Sigmoid colon (tissue), 4 donors: ENCODE measurements around the gene RAB7B.

Source experiments
- EP300 ChIP-seq, 4 donors: sonication (generic); formaldehyde crosslinking; IDR thresholded peaks; one replicate each; pipeline ENCODE4 v1.6.1; 2017; ENCODE audit warnings: antibody characterized with exemption in 4 of 4
- POLR2AphosphoS5 ChIP-seq, 4 donors: sonication (generic); formaldehyde crosslinking; IDR thresholded peaks; one replicate each; pipeline ENCODE4 v1.6.1; 2017; ENCODE audit warnings: antibody characterized with exemption in 4 of 4

DNA sequence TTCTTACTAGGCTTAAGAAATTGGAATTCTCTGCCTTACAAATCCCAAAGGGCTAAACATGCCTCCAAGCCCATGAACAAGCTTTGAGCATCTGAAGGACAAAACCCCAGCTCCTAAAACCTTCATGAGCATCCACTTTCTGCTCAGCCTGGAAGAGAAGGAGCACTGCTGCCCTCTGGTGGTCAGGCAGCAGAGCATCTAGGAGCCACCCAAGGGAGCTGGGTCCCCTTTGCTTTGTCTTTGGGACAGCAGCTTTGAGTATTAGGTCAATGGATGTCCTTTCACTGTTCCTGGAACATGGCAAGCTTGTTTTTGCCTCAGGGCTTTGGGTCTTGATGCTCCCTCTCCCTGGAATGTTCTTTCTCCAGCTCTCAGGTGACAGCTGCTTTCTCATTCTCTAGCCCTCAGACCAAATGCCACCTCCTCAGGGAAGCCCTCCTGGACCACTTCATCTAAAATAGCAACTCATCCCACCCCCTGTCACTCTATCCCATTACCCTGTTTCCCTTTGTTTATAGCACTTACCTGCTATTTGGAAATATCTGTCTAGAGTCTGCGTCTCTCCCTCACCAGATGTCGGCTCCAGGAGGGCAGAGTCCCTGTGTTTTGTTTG is 25.7 kb downstream of the RAB7B start:
- TF ChIP-seq POLR2AphosphoS5 (IDR thresholded peaks at IDR 0.05) (no peak), EP300 (IDR thresholded peaks at IDR 0.05) (no peak)
